ENCODE data around the gene ZC3H12A.

- TF ChIP-seq CTCF (IDR thresholded peaks at IDR 0.05; ENCODE audit: low read depth, low read length) = no peak
- no peak for TF ChIP-seq EZH2phosphoT487 (IDR thresholded peaks at IDR 0.05; ENCODE audit: low read depth)
These were observed 458 bp downstream of the ZC3H12A start for GRCh38 chr1:37474697-37475379.
